ENCODE results near the gene SOX15.

DNA sequence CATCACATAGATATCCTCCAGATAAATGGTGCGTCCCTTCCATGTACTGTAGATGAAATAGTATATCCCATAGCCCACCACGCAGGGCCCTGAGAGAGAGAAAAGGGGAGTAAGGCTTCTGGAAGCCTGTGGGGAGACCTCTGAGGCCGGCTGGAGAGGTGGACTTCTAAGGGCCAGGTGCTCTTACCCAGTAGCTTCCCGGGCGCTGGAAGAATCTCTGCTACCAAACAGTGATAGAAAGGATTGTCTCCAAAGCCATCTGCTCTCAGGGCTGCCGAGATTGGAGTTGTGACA is 37.0 kb upstream of the SOX15 start:
- TF ChIP-seq, protein P1, sequence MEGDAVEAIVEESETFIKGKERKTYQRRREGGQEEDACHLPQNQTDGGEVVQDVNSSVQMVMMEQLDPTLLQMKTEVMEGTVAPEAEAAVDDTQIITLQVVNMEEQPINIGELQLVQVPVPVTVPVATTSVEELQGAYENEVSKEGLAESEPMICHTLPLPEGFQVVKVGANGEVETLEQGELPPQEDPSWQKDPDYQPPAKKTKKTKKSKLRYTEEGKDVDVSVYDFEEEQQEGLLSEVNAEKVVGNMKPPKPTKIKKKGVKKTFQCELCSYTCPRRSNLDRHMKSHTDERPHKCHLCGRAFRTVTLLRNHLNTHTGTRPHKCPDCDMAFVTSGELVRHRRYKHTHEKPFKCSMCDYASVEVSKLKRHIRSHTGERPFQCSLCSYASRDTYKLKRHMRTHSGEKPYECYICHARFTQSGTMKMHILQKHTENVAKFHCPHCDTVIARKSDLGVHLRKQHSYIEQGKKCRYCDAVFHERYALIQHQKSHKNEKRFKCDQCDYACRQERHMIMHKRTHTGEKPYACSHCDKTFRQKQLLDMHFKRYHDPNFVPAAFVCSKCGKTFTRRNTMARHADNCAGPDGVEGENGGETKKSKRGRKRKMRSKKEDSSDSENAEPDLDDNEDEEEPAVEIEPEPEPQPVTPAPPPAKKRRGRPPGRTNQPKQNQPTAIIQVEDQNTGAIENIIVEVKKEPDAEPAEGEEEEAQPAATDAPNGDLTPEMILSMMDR (IDR thresholded peaks at IDR 0.05) = no peak
- no peak for TF ChIP-seq POLR2A (IDR thresholded peaks at IDR 0.05)
